Stomach smooth muscle (tissue), 2 donors: ENCODE data around the gene MSI2.

Source experiments
- H3K27ac ChIP-seq: one replicate; pipeline ENCODE4 v1.7.0; 2013; ENCODE audit warnings: mild to moderate bottlenecking, low read length, inconsistent platforms
- H3K27me3 ChIP-seq, 2 donors: one replicate each; pipeline ENCODE4 v1.7.0; 2013; ENCODE audit warnings: low read length in 2 of 2; ENCODE audit not compliant: insufficient read depth in 2 of 2, control insufficient read depth in 1 of 2
- H3K36me3 ChIP-seq, 2 donors: one replicate each; pipeline ENCODE4 v1.7.0; 2013; ENCODE audit warnings: low read length in 2 of 2; ENCODE audit not compliant: control insufficient read depth in 2 of 2, insufficient read depth in 2 of 2
- H3K4me1 ChIP-seq: one replicate; pipeline ENCODE4 v1.7.0; 2013; ENCODE audit warnings: low read length; ENCODE audit not compliant: control insufficient read depth, insufficient read depth
- H3K4me3 ChIP-seq, 2 donors: one replicate each; pipeline ENCODE4 v1.7.0; 2013; ENCODE audit warnings: low read length in 2 of 2
- H3K9ac ChIP-seq, 2 donors: one replicate each; pipeline ENCODE4 v1.7.0; 2013; ENCODE audit warnings: low read length in 2 of 2, mild to moderate bottlenecking in 1 of 2
- H3K9me3 ChIP-seq, 2 donors: one replicate each; pipeline ENCODE4 v1.7.0; 2013; ENCODE audit warnings: low read length in 2 of 2; ENCODE audit not compliant: control insufficient read depth in 2 of 2
- donor health status: healthy.
- donor health status: Pancreatic carcinoma.

The MSI2 gene

DNA sequence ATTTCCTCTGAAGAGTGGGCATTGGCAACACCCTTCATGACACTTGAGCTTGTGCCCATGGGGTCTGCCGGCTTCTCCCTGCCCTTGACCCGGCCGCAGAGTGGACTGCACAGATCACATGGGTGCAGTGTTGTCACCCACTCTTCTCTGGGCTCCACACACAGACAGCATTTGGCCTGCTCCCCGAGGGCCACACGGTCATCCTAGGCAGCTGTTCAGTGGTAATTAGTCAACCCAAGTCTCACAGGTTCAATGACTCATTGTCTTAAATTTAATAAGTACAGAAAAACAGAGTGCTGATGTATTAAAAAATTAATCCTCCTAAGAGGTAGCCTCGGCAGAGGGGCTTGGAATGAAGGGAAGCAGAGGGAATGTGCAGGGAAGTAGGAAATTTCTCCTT, 204.8 kb downstream of the MSI2 start:
- H3K36me3 ChIP-seq: peaks cover 0 to 2% of the 10 kb centered on the region in 2 donors
- H3K27ac ChIP-seq: no peak overlapping the region
- H3K4me1 ChIP-seq: no peaks in the 10 kb centered on the region
- H3K4me3 ChIP-seq: no peak overlapping the region
- no peak overlapping the region for H3K9ac ChIP-seq
- H3K9me3 ChIP-seq: no peaks in the 10 kb centered on the region
- H3K27me3 ChIP-seq: no peaks in the 10 kb centered on the region

DNA sequence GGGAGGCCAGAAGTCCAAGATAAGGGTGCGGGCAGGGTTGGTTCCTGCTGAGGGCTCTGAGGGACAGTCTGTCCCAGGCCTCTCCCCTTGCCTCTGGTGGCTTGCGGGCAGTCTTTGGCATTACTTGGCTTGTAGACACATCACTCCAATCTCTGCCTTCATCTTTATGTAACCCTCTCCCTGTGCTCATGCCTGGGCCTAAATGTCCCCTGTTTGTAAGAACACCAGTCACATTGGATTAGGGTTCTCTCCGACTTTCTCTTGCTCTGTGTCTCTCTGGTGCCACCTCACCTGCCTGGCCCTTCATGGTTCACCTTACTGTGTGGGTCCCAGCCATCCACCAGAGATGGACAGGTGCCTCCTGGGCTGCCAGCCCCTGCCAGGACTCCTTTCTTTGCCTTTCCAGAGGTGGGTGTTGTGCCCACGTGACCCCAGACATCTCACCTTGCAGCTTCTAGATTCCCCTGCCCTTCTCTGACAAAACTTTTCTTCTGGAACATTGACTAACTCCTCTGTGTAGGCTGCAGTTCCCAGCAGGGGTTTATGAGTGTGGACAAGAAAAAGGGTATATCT, 205.8 kb downstream of the MSI2 start:
- H3K36me3 ChIP-seq: no peaks in the 10 kb centered on the region
- H3K9ac ChIP-seq: no peak overlapping the region
- H3K4me3 ChIP-seq: no peak overlapping the region
- no peaks in the 10 kb centered on the region for H3K4me1 ChIP-seq
- H3K27ac ChIP-seq: no peak overlapping the region
- H3K9me3 ChIP-seq: no peaks in the 10 kb centered on the region
- H3K27me3 ChIP-seq: no peaks in the 10 kb centered on the region

DNA sequence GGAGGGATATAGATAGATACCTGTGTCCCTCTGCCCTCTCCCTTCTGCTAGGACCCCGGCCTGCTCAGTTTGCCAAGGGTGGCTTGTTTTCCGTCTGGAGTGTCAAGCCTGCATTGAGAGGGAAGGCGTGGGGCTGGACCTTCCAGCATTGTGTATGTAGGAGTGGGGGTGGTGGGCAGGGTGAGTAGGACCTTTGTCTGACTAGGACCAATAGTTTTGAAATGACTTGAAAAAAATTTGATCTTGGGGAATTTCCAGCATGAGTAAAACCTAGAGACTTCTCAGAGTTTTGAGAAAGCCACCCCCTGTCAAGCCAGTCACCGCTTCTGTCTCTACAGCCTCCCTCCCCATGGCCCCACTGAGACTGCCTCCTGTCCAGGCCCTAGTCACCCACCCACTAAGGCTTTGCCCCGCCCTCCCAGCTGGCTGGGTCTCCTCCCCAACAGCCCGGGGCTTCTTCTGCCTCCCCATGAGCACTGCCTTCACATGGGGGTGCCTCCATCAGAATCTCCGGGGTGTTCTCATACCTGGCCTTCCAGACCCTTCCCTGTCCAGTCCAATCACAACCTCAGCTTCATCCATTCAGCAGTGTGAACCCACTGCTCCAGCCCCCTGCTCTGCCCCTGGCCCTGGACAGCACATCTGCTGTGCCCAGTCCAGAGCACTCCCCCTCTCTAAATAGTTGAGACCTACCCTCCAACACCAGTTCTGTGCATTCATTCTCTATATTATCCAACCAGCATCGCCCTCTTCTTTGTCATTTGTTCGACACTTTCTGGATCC, 207.0 kb downstream of the MSI2 start:
- H3K9ac ChIP-seq: no peak overlapping the region
- no peak overlapping the region for H3K27ac ChIP-seq
- no peaks in the 10 kb centered on the region for H3K9me3 ChIP-seq
- no peaks in the 10 kb centered on the region for H3K27me3 ChIP-seq
- H3K4me1 ChIP-seq: no peaks in the 10 kb centered on the region
- H3K36me3 ChIP-seq: no peaks in the 10 kb centered on the region
- H3K4me3 ChIP-seq: no peak overlapping the region

DNA sequence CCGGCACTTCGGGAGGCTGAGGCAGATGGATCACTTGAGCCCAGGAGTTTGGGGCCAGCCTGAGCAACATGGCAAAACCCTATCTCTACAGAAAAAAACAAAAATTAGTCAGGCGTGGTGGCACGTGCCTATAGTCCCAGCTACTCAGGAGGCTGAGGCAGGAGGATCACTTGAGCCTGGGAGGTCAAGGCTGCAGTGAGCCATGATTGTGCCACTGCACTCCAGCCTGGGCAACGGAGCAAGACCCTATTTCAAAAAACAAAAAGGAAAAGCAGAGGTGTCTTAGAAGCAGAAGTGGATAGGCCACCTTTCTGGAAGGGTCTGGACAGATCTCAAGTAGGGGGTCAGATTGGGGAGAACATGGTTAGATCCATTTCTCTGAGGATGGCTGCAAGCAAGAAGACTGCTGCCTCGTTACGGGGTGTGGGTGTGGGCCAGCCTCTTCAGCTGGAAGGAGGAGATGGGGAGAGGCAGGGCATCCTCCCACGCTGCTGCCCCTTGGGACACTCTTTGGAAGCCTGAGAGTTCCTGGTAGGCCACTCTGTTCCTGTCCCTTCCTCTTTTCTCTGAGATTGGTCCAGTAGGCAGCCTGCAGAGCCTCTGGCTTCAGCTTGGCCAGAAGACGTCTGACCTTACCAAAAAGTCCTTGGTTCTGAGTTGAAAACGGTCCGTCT, 208.0 kb downstream of the MSI2 start:
- Histone ChIP-seq H3K9me3 (no peaks in the 10 kb centered on the region), H3K36me3 (no peaks in the 10 kb centered on the region), H3K4me1 (no peaks in the 10 kb centered on the region), H3K27ac (no peak overlapping the region), H3K27me3 (no peaks in the 10 kb centered on the region), H3K9ac (no peak overlapping the region), H3K4me3 (no peak overlapping the region)

DNA sequence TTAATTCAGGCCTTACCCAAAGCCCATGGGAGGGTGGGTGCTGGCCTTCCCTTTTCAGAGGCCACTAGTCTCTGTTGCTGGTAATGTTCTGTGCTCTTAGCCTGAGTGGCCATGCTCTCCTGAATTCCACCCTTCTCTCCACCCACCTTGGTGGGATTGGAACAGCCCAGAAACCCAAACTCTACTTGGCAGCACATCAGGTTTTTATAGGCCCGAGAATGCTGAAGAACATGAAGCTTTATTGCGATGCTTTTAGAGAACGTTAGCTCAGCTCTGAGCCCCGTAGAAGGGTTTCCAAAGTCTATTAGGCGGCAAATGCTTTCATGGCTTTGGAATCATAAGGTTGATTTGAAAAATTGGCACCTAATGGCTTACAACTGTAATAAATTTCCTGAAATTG, 209.3 kb downstream of the MSI2 start:
- Histone ChIP-seq H3K27me3 (no peaks in the 10 kb centered on the region), H3K4me3 (no peak overlapping the region), H3K9me3 (no peaks in the 10 kb centered on the region), H3K4me1 (no peaks in the 10 kb centered on the region), H3K27ac (no peak overlapping the region), H3K36me3 (no peaks in the 10 kb centered on the region), H3K9ac (no peak overlapping the region)

DNA sequence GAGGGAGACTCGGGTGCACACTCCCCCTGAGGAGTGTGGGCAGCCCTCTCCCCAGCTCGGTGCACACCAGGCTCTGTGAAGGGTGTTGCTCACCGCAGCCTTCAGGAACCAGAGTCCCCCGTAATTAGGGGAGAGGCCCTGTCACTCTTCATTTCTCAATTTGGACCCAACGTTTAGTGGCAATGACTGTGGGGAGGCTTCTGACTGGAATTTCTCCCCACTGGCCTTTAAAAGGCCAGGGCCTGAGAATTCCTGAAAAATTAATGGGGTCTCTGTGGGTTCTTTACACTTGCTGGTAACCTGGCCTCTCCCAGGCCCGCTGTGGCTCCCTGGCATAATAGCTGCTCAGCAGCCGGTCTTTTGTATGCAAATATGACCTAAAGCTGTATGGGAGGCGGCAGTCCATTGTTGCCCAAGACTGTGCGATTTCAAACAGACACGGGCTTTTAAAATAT, 209.7 kb downstream of the MSI2 start:
- H3K4me3 ChIP-seq: no peak overlapping the region
- no peak overlapping the region for H3K9ac ChIP-seq
- no peaks in the 10 kb centered on the region for H3K36me3 ChIP-seq
- H3K4me1 ChIP-seq: no peaks in the 10 kb centered on the region
- no peaks in the 10 kb centered on the region for H3K9me3 ChIP-seq
- no peaks in the 10 kb centered on the region for H3K27me3 ChIP-seq
- H3K27ac ChIP-seq: no peak overlapping the region

DNA sequence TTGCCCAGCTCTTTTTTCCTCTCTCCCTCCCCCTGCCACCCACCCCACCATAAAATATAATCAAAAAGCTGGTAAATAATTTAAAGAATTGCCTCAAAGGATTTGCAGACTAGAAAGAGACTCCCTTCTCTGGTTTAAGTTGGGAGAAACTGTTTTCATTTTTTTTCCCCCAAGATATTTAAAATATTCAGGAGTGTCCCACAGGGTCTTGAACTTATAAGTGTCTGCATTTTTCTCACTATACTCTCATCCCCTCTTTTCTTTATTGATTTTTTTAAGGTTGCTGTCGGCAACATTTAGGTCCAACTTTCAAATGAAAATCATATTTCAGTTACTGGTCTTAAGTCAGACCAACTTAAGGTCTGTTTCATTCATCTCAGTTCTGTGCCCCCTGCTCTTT, 210.2 kb downstream of the MSI2 start:
- Histone ChIP-seq H3K4me1 (no peaks in the 10 kb centered on the region), H3K4me3 (no peak overlapping the region), H3K27me3 (no peaks in the 10 kb centered on the region), H3K36me3 (no peaks in the 10 kb centered on the region), H3K9me3 (no peaks in the 10 kb centered on the region), H3K27ac (no peak overlapping the region), H3K9ac (no peak overlapping the region)

DNA sequence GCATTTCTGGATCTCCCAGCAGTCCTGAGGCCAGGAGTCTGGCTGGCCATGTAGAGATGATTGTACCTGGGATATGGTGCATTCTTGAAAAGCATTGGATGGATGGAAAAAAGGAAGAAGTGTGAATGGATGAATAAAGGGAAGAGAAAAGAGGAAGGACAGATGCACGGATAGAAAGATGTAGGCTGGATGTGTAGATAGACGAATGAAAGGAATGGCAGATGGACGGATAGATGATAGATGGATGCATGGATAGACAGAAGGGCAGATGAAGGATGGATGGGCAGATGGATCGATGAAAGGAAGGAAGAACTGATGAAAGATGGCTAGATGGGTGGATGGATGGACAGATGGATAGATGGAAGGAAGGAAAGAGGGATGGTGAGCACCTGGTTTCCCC, 210.9 kb downstream of the MSI2 start:
- no peaks in the 10 kb centered on the region for H3K36me3 ChIP-seq
- H3K9me3 ChIP-seq: no peaks in the 10 kb centered on the region
- H3K9ac ChIP-seq: no peak overlapping the region
- H3K4me1 ChIP-seq: no peaks in the 10 kb centered on the region
- H3K4me3 ChIP-seq: no peak overlapping the region
- H3K27me3 ChIP-seq: no peaks in the 10 kb centered on the region
- H3K27ac ChIP-seq: no peak overlapping the region

DNA sequence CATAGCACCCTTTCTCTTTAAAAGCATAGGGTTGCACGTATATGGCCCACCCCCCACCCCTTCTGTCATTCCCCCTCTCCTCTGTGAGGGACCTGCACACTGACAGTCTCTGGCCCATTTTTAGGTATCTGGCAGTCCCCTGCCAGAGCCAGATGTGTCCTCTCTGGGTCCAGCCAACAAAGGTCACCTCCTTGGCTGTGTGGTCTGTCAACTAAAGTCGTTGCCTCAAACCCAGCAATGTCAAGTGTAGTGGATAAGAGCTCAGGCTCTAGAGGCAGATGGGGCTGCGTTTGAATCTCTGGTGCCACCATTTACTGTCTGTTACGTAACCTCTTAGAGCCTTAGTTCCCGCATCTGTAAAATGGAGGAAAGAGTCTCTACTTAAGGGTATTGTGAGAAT, 211.5 kb downstream of the MSI2 start:
- Histone ChIP-seq H3K27ac (no peak overlapping the region), H3K4me1 (no peaks in the 10 kb centered on the region), H3K27me3 (no peaks in the 10 kb centered on the region), H3K4me3 (no peak overlapping the region), H3K9ac (no peak overlapping the region), H3K36me3 (no peaks in the 10 kb centered on the region), H3K9me3 (no peaks in the 10 kb centered on the region)

DNA sequence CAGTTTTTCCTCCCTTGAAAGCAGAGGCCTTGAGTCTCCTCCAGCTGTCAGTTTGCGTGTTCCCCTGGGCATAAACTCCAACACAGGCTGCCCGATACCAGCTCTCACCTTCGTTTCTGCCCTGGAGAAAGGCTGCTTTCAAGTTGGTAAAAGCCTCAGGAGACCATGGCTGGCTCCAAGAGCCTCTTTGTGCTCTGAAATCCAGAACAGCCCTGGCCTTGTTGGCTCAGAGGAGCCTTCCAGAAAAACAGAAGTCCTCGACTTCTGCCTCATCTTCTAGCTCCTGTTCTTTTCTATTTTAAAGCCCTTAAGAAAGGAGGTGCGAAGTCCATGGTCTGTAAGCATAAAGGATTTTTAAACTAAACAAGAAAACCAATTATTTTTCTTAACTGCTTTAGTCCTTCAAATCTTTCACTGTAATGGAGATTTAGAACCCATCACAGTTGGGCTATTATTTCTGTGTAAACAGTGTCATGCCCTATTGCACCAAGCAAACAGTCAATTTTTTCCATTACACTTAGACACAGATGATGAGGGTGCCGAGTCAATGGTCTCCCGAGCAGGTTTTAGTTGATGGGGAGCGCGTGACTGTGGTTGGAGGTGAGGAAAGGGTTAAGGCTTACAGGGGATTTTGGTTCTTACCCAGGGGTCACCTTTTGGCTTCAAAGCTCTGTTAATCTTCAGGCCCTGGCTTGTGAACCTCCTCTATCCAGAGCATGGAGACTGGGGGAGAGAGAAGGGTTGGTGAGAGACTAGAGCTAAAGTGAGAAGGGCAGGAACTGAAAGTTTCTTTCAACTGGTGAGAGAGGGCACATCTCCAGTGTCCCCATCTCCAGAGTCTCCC, 212.8 kb downstream of the MSI2 start:
- no peak overlapping the region for H3K4me3 ChIP-seq

More for the DNA sequence above, 212.8 kb downstream of the MSI2 start:
- H3K36me3 ChIP-seq: no peaks in the 10 kb centered on the region
- peaks cover 3% of the 10 kb centered on the region for H3K4me1 ChIP-seq
- no peaks in the 10 kb centered on the region for H3K9me3 ChIP-seq
- H3K27me3 ChIP-seq: no peaks in the 10 kb centered on the region
- no peak overlapping the region for H3K27ac ChIP-seq
- H3K9ac ChIP-seq: no peak overlapping the region
